Central memory CD8-positive, alpha-beta T cell (primary cell): ENCODE data around the gene SERINC4.
"Not testable (repeated sequence)": the region's sequence is repeated elsewhere in the genome, so short reads cannot be mapped to it uniquely, and the experiment has no call there.

ENCODE experiments used
- ATAC-seq: fragments of 150-1000 bp; cut with Tn5 transposase; replicated peaks from 2 replicates; pipeline ENCODE4 v1.10.0; 2022; ENCODE audit warnings: mild to moderate bottlenecking, moderate FRiP score, moderate number of reproducible peaks; ENCODE audit not compliant: poor library complexity, severe bottlenecking; ENCODE audit errors: extremely low read depth
- DNase-seq, 2 donors: peaks; one replicate each; pipeline ENCODE4 v3.0.0; 2021; ENCODE audit warnings: low spot score in 2 of 2
- H3K27ac Mint-ChIP-seq: one replicate; pipeline ENCODE4 v1.8.0; 2022; ENCODE audit warnings: low read depth, mild to moderate bottlenecking, moderate library complexity, mixed read lengths
- H3K27me3 Mint-ChIP-seq: one replicate; pipeline ENCODE4 v1.8.0; 2022; ENCODE audit warnings: mixed read lengths
- H3K36me3 Mint-ChIP-seq: one replicate; pipeline ENCODE4 v1.8.0; 2022; ENCODE audit warnings: mild to moderate bottlenecking, moderate library complexity, mixed read lengths; ENCODE audit not compliant: insufficient read depth
- H3K4me1 Mint-ChIP-seq: one replicate; pipeline ENCODE4 v1.8.0; 2022; ENCODE audit warnings: mixed read lengths
- H3K4me3 Mint-ChIP-seq: one replicate; pipeline ENCODE4 v1.8.0; 2022; ENCODE audit warnings: mild to moderate bottlenecking, moderate library complexity, mixed read lengths
- H3K9me3 Mint-ChIP-seq: one replicate; pipeline ENCODE4 v1.8.0; 2022; ENCODE audit warnings: mixed read lengths

Gene SERINC4

GRCh38 chr15:43769584-43770228 is 30.3 kb downstream of the SERINC4 start:
- Mint-ChIP-seq H3K4me1 (no peaks in the 10 kb centered on the region), H3K4me3 (no peak overlapping the region), H3K27me3 (no peaks in the 10 kb centered on the region), H3K9me3 (no peaks in the 10 kb centered on the region), H3K27ac (no peak overlapping the region), H3K36me3 (peaks cover 82% of the 10 kb centered on the region)
- DNase-seq (peak in 1 of 2 donors; percentile 37), ATAC-seq (no peak)

- Mint-ChIP-seq H3K9me3 (no peaks in the 10 kb centered on the region), H3K4me1 (peaks cover 9% of the 10 kb centered on the region), H3K4me3 (no peak overlapping the region), H3K27ac (peak overlapping the region; percentile 30), H3K36me3 (peaks cover 86% of the 10 kb centered on the region), H3K27me3 (no peaks in the 10 kb centered on the region)
- ATAC-seq (no peak), DNase-seq (no peak)
These were observed 36.1 kb downstream of the SERINC4 start for GRCh38 chr15:43763819-43764446.

GRCh38 chr15:43762824-43763223 is 37.2 kb downstream of the SERINC4 start:
- no peak for ATAC-seq
- Mint-ChIP-seq H3K27ac (no peak overlapping the region), H3K27me3 (no peaks in the 10 kb centered on the region), H3K36me3 (peaks cover 84% of the 10 kb centered on the region), H3K4me1 (peaks cover 9% of the 10 kb centered on the region), H3K4me3 (no peak overlapping the region), H3K9me3 (no peaks in the 10 kb centered on the region)
- DNase-seq = no peak

GRCh38 chr15:43751885-43752284 is 48.1 kb downstream of the SERINC4 start:
- Mint-ChIP-seq H3K4me1 (peaks cover 48% of the 10 kb centered on the region), H3K27ac (peak overlapping the region; percentile 36), H3K4me3 (peak overlapping the region; percentile 97), H3K9me3 (no peaks in the 10 kb centered on the region), H3K27me3 (no peaks in the 10 kb centered on the region), H3K36me3 (peaks cover 52% of the 10 kb centered on the region)
- no peak for ATAC-seq
- DNase-seq = no peak

- no peaks in the 10 kb centered on the region for H3K27me3 Mint-ChIP-seq
- ATAC-seq (peak; percentile 61), DNase-seq (peak in 1 of 2 donors; percentile 30)
- no peaks in the 10 kb centered on the region for H3K9me3 Mint-ChIP-seq
- H3K4me3 Mint-ChIP-seq = peak overlapping the region; percentile 97
- peaks cover 47% of the 10 kb centered on the region for H3K36me3 Mint-ChIP-seq
- peak overlapping the region; percentile 87 for H3K27ac Mint-ChIP-seq
- H3K4me1 Mint-ChIP-seq = peaks cover 54% of the 10 kb centered on the region
These were observed 50.2 kb downstream of the SERINC4 start for GRCh38 chr15:43749690-43750345.

- Mint-ChIP-seq H3K4me1 (peaks cover 49% of the 10 kb centered on the region), H3K4me3 (peak overlapping the region; percentile 97), H3K9me3 (no peaks in the 10 kb centered on the region), H3K27me3 (no peaks in the 10 kb centered on the region), H3K27ac (peak overlapping the region; percentile 49), H3K36me3 (peaks cover 40% of the 10 kb centered on the region)
- DNase-seq (no peak), ATAC-seq (no peak)
These were observed 51.6 kb downstream of the SERINC4 start for GRCh38 chr15:43748376-43748775.

GRCh38 chr15:43746903-43747309 is 53.1 kb downstream of the SERINC4 start:
- DNase-seq (peak in 1 of 2 donors; percentile 14), ATAC-seq (peak; percentile 38)
- peaks cover 38% of the 10 kb centered on the region for H3K4me1 Mint-ChIP-seq
- H3K27me3 Mint-ChIP-seq, H3K9me3 Mint-ChIP-seq: not testable (repeated sequence)
- peak overlapping the region; percentile 97 for H3K4me3 Mint-ChIP-seq
- peaks cover 32% of the 10 kb centered on the region for H3K36me3 Mint-ChIP-seq
- peak overlapping the region; percentile 97 for H3K27ac Mint-ChIP-seq

GRCh38 chr15:43746245-43746902 is 53.6 kb downstream of the SERINC4 start, which contains the start of gene PDIA3:
Gene PDIA3 (plus strand): TSS chr15:43746438. CDS start chr15:43746540, 102 bp downstream.
- H3K36me3 Mint-ChIP-seq = peaks cover 30% of the 10 kb centered on the region
- not testable (repeated sequence) for H3K27me3 Mint-ChIP-seq, H3K9me3 Mint-ChIP-seq
- peaks cover 33% of the 10 kb centered on the region for H3K4me1 Mint-ChIP-seq
- peak within 1 kb of the TSS; percentile 97 for H3K27ac Mint-ChIP-seq
- H3K4me3 Mint-ChIP-seq = peak within 1 kb of the TSS; percentile 97
- ATAC-seq (peak; percentile 53), DNase-seq (peak; percentile 71)
